Neuron (in vitro differentiated cells): Measurements from ENCODE around the gene CAGE1.
"Not testable (repeated sequence)": the region's sequence is repeated elsewhere in the genome, so short reads cannot be mapped to it uniquely, and the experiment has no call there.

Experiments used
- H2AFZ ChIP-seq: one replicate; pipeline ENCODE4 v1.6.1; 2013; ENCODE audit warnings: low read depth, mild to moderate bottlenecking, inconsistent platforms, low read length, moderate library complexity
- H3K27me3 ChIP-seq: one replicate; pipeline ENCODE4 v1.6.1; 2013; ENCODE audit warnings: low read length; ENCODE audit not compliant: insufficient read depth
- H3K36me3 ChIP-seq: one replicate; pipeline ENCODE4 v1.6.1; 2013; ENCODE audit warnings: low read length; ENCODE audit not compliant: insufficient read depth
- H3K4me1 ChIP-seq: one replicate; pipeline ENCODE4 v1.6.1; 2013; ENCODE audit warnings: low read length; ENCODE audit not compliant: insufficient read depth
- H3K4me3 ChIP-seq: 2 replicates; pipeline ENCODE4 v1.5.1; 2013; ENCODE audit warnings: mild to moderate bottlenecking, low read length, moderate library complexity
- H3K9me3 ChIP-seq: one replicate; pipeline ENCODE4 v1.6.1; 2013; ENCODE audit warnings: low read length

Gene CAGE1

DNA sequence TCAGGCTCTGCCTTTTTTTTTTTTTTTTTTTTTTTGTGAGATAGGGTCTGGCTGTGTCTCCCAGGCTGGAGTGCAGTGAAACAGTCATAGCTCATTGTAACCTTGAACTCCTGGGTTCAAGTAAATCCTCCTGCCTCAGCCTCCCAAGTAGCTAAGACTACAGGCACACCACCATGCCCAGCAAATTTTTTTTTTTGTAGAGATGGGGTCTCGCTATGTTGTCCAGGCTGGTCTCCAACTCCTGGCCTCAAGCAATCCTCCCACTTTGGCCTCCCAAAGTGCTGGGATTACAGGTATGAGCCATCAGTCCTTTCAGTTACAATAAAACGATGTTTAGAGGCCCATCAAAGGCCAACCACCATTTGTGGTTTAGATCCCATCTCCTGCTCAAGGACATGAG lies 70.1 kb downstream of the CAGE1 start:
- H2AFZ ChIP-seq, H3K4me1 ChIP-seq, H3K36me3 ChIP-seq, H3K27me3 ChIP-seq, H3K9me3 ChIP-seq, H3K4me3 ChIP-seq: not testable (repeated sequence)

DNA sequence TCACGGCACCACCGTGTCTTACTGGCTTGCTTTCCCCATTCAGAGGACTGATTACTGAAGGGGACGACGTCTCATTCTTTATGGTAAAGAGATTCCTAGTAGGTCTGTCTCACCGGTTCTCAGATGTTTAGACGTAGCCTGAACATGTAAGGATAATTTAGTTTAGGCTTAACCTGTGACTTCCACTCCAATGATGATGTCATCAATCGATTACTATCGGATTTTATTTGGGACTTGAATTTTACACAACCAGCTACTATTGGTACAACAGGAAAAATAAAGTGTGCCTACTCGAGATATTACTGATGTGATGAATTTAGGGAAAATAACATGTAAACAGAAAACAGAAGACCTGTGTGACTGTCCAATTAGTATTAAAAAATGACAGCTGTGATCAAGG lies 72.0 kb downstream of the CAGE1 start:
- Histone ChIP-seq H3K4me3 (no peak overlapping the region), H3K9me3 (no peaks in the 10 kb centered on the region), H3K4me1 (no peaks in the 10 kb centered on the region), H3K36me3 (no peaks in the 10 kb centered on the region), H2AFZ (no peak overlapping the region), H3K27me3 (no peaks in the 10 kb centered on the region)

DNA sequence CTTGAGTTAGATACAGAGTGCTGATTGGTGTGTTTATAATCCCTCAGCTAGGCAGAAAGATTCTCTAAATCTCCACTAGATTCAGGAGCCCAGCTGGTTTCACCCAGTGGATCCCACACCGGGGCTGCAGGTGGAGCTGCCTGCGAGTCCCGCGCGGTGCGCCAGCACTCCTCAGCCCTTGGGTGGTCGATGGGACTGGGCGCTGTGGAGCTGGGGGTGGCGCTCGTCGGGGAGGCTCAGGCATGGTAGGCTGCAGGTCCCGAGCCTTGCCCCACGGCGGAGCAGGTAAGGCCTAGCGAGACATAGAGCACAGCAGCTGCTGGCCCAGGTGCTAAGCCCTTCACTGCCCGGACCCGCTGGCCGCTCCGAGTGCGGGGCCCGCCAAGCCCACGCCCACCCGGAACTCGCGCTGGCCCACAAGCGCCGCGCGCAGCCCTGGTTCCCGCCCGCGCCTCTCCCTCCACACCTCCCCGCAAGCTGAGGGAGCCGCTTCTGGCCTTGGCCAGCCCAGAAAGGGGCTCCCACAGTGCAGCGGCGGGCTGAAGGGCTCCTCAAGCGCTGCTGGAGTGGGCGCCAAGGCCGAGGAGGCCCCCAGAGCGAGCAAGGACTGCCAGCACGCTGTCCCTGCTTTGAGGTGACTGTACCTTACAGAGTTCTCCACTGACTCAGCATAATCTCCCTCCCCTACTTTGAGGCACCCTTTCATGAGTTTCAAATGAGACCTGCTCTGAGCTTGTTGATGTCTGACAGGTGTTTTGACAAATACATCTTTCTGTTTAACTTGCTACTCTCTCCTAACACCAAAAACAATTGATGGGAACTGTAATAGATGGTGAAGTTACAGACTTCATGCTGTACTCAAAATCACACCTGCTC lies 72.6 kb downstream of the CAGE1 start:
- Histone ChIP-seq H3K9me3 (no peaks in the 10 kb centered on the region), H3K27me3 (no peaks in the 10 kb centered on the region), H2AFZ (no peak overlapping the region), H3K4me3 (no peak overlapping the region), H3K36me3 (no peaks in the 10 kb centered on the region), H3K4me1 (no peaks in the 10 kb centered on the region)

DNA sequence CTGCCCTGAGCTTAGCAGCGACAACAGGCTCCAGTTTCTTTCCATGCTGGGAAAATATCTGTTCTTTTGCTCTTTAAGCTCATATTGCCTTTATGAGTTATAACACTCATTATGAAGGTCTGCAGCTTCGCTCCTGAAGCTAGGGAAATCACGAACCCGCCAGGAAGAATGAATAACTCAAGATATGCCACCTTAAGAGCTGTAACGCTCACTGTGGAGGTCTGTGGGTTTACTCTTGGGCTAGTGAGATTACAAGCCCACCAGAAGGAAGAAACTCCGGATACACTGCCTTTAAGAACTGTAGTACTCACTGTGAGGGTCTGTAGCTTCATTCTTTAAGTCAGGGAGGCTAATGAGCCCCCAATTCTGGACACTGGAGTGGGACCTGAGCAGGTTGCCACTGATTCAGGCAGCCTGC lies 73.6 kb downstream of the CAGE1 start:
- no peak overlapping the region for H2AFZ ChIP-seq
- H3K36me3 ChIP-seq: no peaks in the 10 kb centered on the region
- no peak overlapping the region for H3K4me3 ChIP-seq
- no peaks in the 10 kb centered on the region for H3K27me3 ChIP-seq
- H3K4me1 ChIP-seq: peaks cover 8% of the 10 kb centered on the region
- no peaks in the 10 kb centered on the region for H3K9me3 ChIP-seq

DNA sequence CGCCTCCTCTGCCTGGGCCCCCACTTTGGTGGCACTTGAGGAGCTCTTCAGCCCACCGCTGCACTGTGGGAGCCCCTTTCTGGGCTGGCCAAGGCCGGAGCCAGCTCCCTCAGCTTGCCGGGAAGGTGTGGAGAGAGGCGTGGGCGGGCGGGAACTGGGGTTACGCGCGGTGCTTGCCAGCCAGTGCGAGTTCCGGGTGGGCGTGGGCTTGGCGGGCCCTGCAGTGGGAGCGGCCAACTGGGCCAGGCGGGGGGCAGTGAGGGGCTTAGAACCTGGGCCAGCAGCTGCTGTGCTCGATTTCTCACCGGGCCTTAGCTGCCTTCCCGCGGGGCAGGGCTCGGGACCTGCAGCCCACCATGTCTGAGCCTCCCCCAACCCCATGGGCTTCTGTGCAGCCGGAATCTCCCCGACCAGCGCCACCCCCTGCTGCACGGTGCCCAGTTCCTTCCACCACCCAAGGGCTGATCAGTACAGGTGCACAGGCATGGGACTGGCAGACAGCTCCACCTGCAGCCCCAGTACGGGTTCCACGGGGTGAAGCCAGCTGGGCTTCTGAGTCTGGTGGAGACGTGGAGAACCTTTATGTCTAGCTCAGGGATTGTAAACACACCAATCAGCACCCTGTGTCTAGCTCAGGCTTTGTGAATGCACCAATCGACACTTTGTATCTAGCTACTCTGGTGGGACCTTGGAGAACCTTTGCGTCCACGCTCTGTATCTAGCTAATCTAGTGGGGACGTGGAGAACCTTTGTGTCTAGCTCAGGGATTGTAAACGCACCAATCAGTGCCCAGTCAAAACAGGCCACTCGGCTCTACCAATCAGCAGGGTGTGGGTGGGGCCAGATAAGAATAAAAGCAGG lies 74.2 kb downstream of the CAGE1 start:
- H3K36me3 ChIP-seq, H2AFZ ChIP-seq, H3K4me3 ChIP-seq, H3K27me3 ChIP-seq, H3K9me3 ChIP-seq: not testable (repeated sequence)
- peaks cover 11% of the 10 kb centered on the region for H3K4me1 ChIP-seq

DNA sequence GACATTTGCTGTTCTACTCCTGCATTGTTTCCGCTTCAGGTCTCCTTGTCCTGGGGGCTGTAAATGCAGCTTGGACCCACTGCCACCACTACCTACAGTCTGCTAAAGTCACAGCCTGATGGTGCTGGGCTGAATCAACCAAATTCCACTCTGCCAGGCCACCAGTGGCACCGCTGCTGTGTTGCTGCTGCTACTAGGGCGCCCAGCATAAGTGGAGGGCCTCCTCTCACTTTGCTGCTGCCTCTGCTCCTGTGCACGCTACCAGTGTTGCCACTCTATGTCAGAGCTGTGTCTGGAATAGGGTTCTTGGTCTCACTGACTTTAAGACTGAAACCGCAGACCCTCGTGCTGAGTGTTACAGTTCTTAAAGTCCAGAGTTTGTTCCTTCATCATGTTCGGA lies 75.1 kb downstream of the CAGE1 start:
- peaks cover 11% of the 10 kb centered on the region for H3K4me1 ChIP-seq
- H3K27me3 ChIP-seq: no peaks in the 10 kb centered on the region
- peaks cover 5% of the 10 kb centered on the region for H3K36me3 ChIP-seq
- H3K9me3 ChIP-seq: no peaks in the 10 kb centered on the region
- no peak overlapping the region for H2AFZ ChIP-seq
- no peak overlapping the region for H3K4me3 ChIP-seq

DNA sequence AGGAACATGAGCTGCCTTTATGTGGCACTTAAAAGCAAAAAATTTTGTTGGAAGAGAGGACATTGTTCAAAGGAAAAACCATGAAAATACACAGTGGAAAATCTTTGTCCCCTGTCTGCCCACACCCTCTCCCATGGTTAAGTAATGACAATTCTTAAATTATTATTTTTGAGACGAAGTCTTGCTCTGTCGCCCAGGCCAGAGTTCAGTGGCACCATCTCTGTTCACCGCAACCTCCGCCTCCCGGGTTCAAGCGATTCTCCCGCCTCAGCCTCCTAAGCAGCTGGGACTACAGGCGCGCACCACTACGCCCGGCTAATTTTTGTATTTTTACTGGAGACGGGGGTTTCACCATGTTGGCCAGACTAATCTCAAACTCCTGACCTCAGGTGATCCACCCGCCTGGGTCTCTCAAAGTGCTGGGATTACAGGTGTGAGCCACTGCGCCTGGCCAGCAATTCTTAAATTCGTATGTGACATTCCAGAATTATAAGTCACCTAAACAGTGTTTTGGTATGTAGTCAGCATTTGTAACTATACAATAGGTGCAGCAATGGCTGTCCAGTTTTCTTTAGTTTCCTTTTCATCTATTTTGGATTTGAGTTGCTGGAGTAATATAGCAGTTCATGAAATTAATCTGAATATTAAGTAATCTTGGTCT lies 75.9 kb downstream of the CAGE1 start:
- peak overlapping the region; percentile 49 for H3K4me3 ChIP-seq
- H3K4me1 ChIP-seq: peaks cover 11% of the 10 kb centered on the region
- H2AFZ ChIP-seq: peak overlapping the region; percentile 33

DNA sequence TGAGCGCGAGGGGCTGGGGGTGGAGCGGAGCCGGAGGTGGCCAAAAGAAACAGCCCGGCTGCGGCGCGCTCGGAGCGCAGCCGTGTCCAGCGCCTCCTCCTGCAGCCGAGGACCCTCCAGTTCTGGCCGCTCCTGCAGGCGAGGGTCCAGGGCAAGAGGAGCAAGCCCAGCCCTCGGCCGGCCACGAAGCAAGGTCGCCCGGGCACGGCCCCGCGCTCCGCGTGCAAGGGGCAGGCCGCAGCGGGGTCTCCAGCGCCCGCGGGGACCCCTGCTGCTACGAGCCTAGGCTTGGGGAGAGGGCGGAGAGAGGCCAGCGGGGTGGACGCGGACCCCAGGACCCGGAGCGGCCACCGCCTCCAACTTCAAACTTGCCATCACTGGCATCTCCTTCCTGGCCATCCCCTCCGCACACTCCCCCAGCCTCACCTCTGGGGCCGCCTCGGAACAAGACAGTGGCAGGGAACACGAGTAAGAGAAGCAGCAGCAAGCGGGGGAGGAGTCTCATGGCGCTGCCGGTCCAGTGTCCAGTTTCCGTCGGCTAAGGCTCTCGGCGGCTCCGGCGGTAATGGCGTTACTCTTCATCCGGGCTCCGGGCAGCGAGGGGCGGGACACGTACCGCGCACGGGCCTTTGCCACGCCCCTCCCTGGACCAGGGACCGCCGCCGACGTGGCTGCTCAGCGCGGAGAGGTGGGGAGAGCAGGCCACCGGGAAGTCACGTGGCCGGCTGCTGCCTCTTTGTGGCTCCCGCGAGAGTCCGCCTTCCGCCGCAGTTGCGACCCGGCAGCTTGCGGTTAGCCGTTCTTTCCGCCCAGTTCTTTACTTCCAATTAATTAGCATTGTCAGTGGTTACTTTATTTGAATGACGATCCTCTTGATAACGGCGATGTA lies 76.7 kb downstream of the CAGE1 start, which contains the start of gene SSR1:
Gene SSR1 (minus strand): TSS at position 584 of the 889 bp plus-strand sequence. CDS start 79 bp downstream, at position 505.
- peaks cover 11% of the 10 kb centered on the region for H3K4me1 ChIP-seq
- no peaks in the 10 kb centered on the region for H3K27me3 ChIP-seq
- H3K36me3 ChIP-seq: peaks cover 20% of the 10 kb centered on the region
- H3K4me3 ChIP-seq: peak within 1 kb of the TSS; percentile 99
- H2AFZ ChIP-seq: peak within 1 kb of the TSS; percentile 33
- H3K9me3 ChIP-seq: no peaks in the 10 kb centered on the region

More for the DNA sequence above, 75.9 kb downstream of the CAGE1 start:
- H3K36me3 ChIP-seq: peaks cover 13% of the 10 kb centered on the region
- H3K27me3 ChIP-seq: no peaks in the 10 kb centered on the region
- H3K9me3 ChIP-seq: no peaks in the 10 kb centered on the region

DNA sequence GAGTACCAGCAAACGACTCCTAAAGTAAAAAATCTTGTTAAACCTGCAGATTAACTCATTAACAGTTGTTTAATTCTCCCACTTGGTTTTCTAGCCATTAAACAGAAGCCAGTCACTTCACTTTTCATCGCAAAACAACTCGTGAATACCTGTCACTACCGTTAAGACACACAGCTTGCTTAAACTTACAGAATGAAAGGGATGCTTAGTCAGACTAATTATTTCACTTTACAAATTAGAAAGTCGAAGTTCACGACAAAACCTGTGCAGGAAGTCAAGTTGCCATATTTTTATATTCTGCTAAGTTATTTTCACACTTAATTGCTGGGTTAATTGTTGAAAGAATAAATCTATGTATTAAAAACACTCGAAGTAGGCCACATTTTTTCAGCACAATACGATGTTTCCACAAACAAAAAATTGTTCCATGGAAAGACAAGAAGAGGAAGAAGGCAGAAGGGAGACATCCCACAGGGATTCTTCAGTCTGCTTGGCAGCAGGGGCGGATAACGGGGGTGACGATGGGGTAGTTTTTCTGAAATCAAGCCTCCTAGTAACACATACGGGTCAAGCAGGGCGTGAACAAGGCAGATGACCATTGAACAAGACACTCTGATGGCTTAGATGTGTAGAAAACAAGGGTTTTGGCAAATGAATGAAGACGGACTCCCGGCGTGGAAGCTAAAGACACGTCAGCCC lies 77.5 kb downstream of the CAGE1 start:
- Histone ChIP-seq H3K9me3 (no peaks in the 10 kb centered on the region), H2AFZ (peak overlapping the region; percentile 32), H3K4me1 (peaks cover 11% of the 10 kb centered on the region), H3K36me3 (peaks cover 25% of the 10 kb centered on the region), H3K4me3 (peak overlapping the region; percentile 99), H3K27me3 (no peaks in the 10 kb centered on the region)

DNA sequence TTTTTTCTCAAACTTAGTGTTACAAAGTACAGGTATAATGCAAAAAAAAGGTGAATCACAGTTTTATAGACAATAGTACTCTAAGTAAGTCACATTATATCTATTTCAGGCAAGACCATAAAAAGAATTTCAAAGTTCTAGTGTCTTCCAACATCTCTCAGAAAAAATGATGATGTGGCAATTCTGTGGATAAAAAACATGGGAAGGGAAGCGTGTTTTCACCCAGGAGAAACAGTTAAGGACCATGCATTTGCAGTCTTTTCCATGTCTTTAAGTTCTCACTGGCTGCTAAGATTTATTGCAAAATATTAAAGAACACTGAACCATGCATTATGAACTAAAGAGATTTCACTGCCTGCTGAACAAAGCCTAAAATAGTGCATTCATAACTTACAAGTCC lies 78.4 kb downstream of the CAGE1 start:
- Histone ChIP-seq H3K4me1 (peaks cover 11% of the 10 kb centered on the region), H3K4me3 (peak overlapping the region; percentile 99), H3K9me3 (no peaks in the 10 kb centered on the region), H3K27me3 (no peaks in the 10 kb centered on the region), H2AFZ (no peak overlapping the region), H3K36me3 (peaks cover 29% of the 10 kb centered on the region)

DNA sequence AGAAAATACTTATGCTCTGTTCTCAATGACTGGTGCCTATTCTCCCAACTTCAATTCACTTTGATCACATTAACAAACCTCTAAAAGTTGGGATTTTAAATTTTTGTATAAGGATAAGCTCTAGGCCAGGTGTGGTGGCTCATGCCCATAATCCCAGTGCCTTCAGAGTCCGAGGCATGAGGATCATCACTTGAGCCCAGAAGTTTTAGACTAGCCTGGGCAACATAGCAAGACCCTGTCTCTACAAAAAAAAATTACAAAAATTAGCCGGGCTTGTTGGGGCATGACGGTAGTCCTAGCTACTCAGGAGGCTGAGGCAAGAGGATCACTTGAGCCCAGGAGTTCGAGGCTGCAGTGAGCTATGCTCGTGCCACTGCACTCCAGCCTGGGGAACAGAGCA lies 80.5 kb downstream of the CAGE1 start:
- Histone ChIP-seq H3K4me3 (no peak overlapping the region), H2AFZ (no peak overlapping the region), H3K27me3 (no peaks in the 10 kb centered on the region), H3K4me1 (peaks cover 11% of the 10 kb centered on the region), H3K9me3 (no peaks in the 10 kb centered on the region), H3K36me3 (peaks cover 48% of the 10 kb centered on the region)

DNA sequence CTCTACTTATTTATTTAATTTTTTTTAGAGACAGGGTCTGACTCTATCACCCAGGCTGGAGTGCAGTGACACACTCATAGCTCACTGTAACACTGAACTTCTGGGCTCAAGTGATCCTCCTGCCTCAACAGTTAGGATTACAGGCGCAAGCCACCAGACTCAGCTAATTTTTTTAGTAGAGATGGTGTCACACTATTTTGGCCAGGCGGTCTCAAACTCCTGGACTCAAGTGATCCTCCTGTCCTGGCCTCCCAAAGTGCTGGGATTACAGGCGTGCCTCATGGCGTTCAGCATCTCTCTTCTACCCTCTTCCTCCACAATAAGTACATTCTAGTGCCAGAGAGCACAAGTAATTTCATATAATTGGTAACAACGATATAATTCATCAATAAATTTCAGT lies 82.0 kb downstream of the CAGE1 start:
- H3K4me1 ChIP-seq: peaks cover 11% of the 10 kb centered on the region
- H3K36me3 ChIP-seq: peaks cover 63% of the 10 kb centered on the region
- no peaks in the 10 kb centered on the region for H3K27me3 ChIP-seq
- no peaks in the 10 kb centered on the region for H3K9me3 ChIP-seq
- H2AFZ ChIP-seq: no peak overlapping the region
- no peak overlapping the region for H3K4me3 ChIP-seq
